Measurements from ENCODE around the gene B3GALT4.

B3GALT4 gene

GRCh38 chr6:33292996-33293682 lies 16.2 kb downstream of the B3GALT4 start:
- DNase-seq: no peak

DNA sequence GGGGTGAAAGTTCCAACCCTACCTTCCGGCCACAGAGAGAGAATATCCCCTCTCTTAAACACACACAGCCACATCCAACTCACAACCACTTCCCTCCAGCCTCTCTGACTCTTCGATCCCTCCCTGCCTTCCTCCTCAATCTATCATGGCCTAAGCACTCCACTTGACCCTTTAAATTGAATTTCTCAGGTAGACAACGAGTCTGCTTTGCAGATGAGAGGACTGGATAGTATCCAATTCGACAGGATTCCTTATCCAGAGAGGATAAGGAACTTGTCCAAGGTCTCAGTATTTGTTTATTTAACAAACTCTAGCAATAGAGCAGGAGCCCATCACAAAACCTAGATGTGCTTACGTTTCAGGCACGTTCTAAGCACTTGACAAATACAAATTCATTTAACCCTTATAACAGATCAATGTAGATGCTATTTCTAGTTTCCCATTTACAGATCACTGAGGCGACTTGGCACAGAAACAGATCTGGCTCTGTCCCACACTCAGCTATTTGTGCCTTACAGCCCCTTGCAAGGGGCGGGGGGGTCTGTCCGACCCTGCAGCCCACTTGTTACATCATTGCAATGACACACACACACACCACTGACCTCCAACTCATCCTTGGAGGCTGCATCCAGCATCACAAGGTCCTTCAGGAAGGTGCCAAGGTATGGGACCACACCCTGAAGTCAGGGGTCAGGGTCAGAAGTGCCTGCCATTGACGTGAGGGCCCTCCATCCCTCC lies 17.3 kb downstream of the B3GALT4 start:
- no peak for DNase-seq

GRCh38 chr6:33295621-33296369 lies 18.9 kb downstream of the B3GALT4 start:
- no peak for DNase-seq

DNA sequence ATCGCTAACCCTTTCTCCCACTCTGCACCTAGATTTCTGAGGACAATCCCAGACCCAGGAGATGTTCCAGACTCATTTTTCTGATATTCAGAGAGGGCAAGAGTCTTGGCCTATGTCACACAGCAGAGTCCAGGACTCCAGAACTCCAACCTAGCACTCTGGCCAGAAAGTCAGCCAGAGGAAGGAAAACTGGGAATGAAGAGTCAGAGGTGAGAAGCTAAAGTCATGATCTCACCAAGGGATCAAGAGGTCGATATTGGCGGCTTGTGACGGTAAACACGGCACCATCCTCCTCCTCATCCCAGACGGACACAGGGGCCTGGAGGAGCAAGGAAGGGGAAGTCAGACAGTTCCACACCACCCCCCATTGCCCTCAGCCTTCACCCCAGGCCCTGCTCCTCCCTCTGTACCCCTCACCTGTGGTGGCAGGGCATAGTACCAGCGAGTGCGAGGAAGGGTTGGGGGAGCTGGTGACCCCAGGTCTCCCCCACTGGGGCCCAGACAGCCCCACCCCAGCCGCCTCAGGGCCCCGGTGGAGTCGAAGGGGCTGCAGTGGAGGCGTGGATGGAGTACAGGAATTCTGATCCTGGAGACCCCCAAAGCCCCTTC lies 20.0 kb downstream of the B3GALT4 start:
- no peak for DNase-seq

DNA sequence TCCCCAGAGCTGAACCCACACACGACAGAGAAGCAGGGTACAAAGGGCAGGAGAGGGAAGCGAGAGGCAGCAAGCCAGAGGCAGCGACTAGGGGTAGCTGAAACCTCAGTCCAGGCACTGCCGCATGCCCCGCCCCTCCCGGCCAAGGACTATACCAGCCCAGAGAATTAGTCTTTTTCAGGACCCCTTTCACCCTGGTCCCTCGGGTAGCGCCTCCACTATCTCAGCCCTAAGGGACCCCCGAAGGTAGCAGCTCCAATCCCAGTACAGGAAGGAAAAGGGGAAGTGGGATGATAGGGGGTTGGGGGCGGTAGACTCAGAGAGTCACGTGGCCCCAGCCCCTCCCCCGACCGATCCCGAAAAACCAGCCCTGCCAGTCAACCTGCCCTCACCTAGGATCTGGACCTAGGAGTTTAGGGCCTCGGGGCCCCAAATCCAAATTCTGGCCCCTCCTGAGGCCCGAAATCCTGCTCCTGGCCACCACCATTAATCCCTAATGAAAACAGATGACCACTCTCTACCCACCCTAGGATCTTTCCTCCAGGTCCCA lies 20.6 kb downstream of the B3GALT4 start:
- no peak for DNase-seq

- peak; percentile 54 for DNase-seq
These were observed 21.2 kb downstream of the B3GALT4 start for GRCh38 chr6:33297956-33298772.

DNA sequence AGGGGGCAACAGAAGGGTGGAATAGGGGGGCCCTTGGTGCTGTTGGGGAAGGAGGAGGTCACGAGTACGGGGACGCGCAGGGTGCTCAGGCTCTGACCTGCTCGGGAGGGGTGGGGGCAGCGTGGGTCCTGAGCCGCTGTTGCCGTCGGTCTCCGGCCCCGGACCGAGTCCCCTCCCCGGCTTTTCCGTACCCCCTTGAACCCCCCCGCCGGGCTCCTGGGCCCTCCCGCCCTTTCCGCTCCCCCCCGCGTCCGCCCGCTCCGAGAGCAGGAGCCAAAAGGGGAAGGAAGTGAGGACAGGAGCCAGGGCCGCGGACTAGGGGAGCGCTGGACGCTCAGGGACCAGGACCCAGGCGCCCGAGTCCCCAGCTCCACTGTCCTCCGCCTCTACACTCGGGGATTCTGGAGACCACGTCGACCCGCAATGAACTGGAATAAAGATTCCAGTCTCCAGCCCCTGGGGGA lies 21.9 kb downstream of the B3GALT4 start, which contains the start of gene RGL2:
RGL2 (minus strand) TSS at position 170 of the 464 bp plus-strand sequence. CDS start 332 bp downstream, outside the sequence.
- peak; percentile 55 for DNase-seq

DNA sequence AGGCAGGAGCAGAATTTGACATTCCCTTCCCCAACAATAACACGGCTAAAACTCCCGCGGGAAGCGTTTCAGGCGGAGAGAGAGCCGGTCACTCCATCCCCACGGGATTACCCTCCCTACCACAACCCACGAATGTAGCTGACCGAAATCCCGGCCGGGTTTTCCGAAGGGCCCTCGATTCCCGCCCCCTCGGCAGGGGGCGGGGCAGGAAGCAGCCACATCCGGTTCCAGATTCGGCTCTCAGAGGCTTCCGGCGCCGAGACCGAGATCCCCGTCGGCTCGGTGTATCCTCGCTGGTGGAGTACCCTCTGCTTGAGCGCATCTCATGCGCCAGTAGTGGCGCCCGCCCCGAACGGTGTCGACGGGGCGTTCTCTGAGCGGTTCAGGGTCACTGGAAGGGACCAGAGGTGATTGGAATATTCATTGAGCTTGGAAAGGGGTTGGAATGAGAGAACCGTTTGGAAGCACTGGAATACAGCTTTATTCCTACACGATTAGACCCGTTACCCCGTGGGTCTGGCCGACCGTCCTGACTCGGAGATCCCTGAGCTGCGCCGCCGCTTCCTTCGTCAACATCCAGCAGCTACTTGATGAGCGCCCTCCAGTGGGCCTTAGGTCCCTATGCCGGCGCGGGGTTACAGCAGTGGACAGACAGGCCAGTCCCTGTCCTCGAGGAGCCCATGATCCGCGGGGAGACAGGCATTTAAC lies 22.5 kb downstream of the B3GALT4 start:
- peak; percentile 93 for DNase-seq

DNA sequence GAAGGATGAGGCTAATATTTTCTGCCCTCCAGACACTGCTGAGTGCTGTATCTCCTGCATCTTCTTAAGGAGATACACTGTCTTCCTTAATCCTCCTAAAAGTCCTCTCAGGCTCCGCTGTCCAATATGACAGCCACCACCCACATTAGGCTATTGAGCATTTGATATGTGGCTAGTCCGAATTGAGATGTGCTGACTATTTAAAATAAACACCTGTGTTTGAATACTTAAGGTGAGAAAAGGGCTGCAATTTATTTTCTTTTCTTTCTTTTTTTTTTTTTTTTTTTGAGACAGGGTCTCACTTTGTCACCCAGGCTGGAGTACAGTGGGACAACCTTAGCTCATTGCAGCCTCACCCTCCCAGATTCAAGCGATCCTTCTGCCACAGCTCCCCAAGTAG lies 25.0 kb downstream of the B3GALT4 start:
- DNase-seq: no peak

DNA sequence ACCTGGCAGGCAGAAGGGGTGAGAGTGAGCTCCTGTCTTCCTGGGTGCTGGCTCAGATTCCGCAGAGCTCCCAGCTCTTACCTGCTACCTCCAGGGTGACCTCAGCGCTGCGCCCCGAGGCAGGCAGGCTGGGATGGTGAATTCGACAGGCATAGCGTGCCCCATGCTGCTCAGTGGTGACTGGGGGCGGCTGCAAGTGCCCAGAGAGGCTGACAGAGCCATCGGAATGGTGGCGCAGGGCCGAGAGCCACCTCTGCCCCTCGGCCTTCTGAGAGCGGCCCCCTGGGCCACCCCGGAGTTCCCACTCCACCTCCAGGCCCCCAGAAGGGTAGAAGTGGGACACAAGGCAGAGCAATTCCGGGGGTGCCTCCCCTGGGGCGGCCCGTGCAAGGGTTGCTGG lies 27.3 kb downstream of the B3GALT4 start:
- DNase-seq: no peak

- no peak for DNase-seq
These were observed 28.1 kb downstream of the B3GALT4 start for GRCh38 chr6:33305052-33305451.

DNA sequence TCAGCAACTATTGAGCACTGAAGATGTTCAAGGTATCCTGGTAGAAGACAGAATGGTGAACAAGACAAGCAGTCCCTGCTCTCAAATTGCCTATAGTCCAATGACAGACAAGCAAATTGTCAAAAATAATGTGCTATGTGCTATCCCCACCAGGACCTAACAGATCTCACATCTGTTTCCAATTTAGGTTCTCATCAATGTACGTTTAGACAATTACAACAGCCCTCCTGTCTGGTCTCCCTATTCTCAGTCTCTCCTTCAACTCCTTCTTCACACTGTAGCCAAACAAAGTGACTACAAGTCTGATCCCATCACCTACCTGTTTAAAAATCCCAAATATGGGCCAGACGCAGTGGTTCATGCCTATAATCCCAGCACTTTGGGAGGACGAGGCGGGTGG lies 29.4 kb downstream of the B3GALT4 start:
- DNase-seq: no peak

GRCh38 chr6:33312361-33313104 lies 35.6 kb downstream of the B3GALT4 start:
- DNase-seq: peak; percentile 80

DNA sequence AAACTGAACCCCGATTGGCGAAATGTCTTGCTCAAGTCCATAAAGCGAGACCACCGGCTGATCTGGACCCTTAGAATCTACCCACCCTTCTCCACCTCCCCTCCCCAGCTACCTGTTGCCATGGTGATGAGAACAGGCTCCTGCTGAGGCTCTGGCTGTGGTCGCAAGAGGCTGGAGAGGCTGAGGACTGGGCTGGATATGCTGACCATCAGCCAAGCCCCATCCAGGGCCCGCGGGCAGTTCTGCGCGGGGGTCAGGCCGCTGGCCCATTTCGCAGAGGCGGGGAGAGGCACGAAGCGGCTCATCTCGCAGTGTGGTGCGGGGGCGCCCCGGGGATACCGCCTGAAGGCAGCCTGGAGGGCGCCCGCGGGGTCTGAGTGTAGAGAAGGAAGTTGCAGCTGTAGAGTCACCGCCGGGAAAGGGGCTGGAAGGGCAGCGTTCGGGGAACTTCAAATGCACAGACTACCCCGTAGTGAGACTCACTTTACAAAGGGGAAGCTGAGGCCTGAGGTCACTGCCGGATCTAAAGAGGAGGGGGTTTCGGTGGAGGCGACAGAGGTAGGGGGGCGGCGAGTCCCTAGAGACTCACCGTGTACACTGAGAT lies 36.3 kb downstream of the B3GALT4 start:
- DNase-seq: no peak

GRCh38 chr6:33313709-33314514 lies 37.0 kb downstream of the B3GALT4 start, which contains the start of gene TAPBP:
Gene TAPBP, minus strand, starts transcription at chr6:33314078. Its CDS starts 37 bp downstream, at chr6:33314041.
- peak; percentile 79 for DNase-seq

GRCh38 chr6:33314515-33314942 lies 37.6 kb downstream of the B3GALT4 start:
- peak; percentile 68 for DNase-seq

DNA sequence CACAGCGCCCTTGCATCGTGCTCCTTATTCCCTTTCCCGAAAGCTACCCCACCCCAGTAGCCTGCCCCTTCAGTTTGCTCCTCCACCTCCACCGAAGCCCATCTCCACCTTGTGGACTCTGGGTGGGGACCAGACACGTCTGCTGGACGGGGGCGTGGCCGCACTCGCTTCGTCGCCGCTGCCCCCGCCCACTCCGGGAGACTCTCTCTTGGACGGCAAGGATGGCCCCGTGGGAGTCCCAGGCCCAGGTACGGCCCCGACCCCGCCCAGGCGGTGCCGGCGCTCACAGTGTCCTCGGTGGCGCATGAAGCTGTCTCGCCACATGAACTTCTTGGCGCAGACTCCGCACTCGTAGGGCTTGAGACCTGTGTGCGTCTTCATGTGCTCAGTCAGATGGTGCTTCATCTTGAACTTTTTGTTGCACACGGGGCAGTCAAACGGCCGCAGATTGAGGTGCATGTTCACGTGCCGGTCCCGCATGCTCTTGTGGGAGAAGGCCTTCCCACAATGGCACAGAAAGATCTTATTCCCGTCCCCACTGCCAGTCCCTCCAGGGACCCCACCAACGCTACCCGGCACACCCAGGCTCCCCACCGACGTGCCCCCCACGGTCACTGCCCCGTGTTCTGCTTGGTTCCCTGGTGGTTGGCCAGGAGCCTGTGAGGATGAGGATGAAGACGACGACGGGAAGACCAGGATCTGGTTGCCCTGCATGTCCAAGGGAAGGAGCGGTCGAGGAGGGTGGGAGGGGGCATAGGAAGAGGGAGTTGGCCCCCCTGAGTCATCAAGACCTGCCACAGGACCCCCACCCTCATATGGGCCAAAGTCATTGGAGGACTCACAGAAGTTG lies 38.2 kb downstream of the B3GALT4 start:
- DNase-seq: no peak
